D341Med (cell line): ENCODE results near the gene KRT7.
A peak's percentile ranks its signal among the peaks of the same experiment; 100 is the strongest.

Source experiments
- DNase-seq: peaks from one replicate; pipeline ENCODE4 v3.0.0; 2012; ENCODE audit warnings: low spot score

KRT7 gene

DNA sequence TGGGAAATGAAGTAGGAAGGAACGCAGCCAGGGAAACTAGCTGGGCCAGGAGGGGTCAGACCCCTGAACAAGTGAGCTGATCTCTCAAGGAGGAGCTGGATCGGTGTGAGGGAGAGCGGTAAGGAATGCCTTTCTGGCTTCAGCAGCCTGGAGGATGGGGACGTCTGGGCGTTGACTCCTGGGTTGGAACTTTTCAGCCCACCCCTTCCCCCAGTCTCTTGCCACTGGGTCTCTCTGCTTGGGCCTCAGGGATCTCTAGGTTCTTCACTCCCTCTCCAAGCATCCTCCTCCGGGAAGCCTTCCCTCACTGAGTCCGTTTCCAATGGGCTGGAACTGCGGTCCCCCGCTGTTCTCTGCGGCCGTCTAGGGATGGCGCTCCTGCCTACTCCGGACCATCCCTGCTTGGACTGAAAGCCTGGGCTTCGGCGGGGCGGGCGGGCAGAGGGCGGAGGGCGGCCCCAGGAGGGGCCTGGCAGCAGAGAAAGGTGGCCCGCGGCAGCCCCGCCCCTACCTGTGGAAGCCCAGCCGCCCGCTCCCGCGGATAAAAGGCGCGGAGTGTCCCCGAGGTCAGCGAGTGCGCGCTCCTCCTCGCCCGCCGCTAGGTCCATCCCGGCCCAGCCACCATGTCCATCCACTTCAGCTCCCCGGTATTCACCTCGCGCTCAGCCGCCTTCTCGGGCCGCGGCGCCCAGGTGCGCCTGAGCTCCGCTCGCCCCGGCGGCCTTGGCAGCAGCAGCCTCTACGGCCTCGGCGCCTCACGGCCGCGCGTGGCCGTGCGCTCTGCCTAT, at the start of gene KRT7:
TSS of gene KRT7 (plus strand) at position 570 of the 788 bp plus-strand sequence. CDS start at position 624, 54 bp downstream.
- DNase-seq = no peak

DNA sequence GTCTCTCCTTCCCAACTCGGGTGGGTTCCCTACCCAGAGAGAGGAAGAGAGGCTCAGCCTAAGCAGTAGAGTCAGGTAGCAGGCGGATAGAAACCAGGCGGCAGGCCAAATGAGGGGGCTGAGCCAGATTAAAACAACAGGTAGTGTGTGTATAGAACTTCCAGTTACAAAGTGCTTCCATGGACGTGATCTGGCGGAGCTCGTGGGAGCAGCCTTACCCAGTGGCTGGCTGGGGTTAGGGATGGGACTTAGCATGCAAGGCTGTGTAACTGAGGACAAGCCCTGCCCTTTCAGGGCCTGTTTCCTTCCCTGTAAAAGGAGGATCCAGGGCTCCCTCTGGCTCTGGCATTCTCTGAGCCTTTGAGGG, 49.5 kb upstream of the KRT7 start:
- DNase-seq = no peak

DNA sequence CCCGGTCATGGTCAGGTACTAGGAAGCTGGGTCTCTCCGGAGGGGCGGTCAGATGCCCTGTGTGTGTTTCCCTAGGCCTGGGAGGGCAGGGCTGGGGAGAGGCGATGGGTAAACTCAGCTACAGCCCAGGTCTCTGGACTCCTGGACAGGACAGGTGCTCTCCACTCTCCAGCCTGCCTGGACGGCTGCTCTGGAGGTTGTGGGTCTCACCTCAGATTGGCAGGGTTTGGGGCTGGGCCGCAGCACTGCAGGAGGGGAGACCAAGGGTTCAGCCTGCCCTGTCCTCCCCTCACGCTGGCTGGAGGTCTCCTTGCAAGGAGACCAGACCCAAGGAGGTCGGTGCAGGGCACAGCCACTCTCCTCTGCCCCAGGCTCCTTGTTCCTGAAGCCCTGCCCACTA, 49.1 kb upstream of the KRT7 start:
- no peak for DNase-seq

DNA sequence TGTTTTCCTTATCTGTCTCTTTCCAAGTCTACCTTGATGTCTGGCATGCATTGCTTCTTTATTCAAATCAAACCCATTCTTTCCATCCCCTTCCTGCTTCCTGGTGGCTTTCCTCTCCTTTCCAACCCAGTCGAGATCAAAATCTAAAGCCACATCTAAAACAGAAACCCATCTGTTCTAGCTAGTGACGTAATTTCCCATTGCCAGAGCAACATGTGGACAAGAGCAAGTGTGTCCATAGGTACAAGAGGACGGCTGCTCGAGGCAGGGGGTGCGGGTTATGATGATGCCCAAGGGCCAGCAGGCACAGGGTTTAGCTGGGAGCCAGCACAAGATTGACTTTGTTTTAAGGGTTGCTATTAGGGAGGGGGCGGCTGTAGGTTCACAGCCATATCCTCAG, 48.2 kb upstream of the KRT7 start:
- no peak for DNase-seq

DNA sequence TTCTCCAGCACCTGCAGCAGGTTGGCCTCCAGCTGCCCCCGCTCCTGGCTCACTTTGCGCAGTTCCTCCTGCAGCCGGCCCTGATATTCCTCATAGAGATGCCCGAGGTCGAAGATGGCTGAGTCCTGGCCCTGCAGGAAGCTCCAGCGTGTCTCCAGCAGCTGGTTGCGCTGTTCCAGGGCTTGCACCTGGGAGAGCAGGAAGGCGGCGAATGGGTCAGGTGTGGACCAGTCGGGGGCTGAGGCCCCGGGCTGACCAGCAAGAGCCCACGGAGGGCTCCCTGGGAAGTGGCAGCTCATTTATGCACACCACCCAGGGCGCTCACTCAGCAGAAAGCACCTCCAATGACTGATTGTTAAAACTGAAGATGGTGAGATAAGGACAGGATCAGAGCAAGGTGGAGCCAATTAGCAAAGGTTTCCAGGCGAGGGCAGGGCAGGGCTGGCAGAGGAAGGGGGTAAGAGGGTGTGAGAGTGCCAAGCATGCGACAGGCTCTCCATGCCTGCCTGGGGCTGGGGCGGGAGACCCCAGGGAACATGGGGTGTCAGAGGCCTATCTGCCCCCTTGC, 47.6 kb upstream of the KRT7 start:
- no peak for DNase-seq

DNA sequence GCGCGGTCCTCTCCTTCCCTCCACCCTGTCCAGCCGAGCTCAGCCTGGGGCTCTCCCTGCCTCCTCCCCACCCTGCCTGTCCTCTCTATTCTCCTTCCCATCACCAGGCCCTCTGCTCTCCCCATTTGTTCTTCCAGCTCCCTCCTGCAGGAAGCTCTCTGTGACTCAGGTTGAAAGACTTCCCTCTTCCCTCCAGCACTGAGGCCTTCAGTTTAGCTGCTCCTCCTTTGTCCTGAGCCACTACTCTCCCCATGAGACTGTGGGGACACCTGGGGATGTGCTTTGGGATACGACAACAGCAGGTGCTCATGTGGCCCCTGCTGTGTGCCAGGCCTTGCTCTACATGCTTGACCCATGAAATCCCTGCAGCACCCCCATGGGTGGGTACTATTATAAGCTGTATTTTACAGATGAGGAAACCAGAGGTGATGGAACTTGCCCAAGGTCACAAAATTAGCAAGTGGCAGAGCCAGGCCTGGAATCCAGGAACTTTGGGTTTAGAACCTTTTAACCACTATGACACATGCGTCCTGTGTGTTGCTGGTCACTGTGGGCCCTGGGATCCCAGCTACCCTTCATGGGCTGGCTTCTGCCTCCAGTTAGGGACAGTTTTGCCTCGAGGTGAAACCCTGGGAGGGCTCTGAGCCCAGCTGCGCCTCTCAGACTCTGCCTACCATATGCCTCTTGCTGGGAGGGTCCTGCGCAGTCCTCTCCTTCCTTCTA, 46.8 kb upstream of the KRT7 start:
- DNase-seq = no peak

DNA sequence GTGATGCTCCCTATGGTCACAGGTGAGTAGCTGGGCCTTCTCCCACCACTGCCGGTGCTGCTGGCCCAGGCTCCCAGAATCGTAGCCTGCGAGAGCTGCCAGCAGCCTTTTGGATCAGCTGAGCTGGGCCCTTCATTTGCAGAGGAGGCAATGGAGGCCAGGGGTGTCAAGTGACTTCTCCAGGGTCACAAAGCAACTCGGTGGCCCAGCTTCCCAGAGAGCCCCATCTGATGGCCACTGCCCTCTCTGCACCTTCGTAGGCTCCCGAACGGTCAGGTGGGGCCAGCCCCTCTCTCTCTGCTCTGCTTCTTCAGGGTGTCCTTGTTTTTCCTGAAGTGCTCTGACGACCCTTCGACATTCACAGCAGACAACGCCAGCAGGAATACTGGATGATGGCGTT, 45.8 kb upstream of the KRT7 start:
- DNase-seq = no peak

DNA sequence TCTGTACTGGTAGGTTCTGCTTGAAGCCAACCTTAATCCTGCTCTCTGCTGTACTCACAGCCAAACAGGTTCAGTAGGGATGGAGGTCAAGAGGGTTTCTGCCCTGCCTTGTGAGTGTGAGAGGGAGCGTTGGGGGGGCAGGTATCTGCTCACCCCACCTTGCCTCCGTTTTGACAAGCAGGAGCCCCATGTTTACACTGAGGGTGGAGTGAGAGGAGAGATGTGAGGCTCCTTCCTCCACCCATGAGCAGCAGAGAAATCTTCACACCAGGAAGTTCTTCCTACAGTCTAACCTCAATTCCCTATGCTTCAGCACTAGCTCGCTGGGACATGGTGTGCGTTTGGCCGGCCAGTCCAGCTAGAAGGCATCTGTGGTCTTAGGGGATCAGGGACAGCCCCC, 45.4 kb upstream of the KRT7 start:
- no peak for DNase-seq

DNA sequence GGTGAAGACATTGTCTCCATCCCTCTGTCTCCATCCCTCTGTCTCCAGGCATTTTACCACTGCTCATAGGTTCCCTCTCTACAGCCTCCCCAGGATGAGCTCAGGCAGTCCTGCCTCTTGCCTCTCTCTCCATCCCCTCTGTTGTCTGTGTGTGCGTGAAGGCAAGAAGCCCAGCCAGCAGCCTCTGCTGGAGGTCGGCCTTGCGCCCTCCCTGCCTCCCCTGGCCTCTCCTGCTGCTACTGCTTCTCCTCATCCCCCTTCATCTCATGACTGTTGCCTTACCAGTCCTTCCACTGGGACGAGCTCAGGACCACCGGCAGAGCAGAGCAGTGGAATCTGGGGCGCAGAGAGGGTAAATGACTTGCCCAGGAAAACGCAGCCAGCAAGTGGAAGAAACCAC, 44.4 kb upstream of the KRT7 start:
- no peak for DNase-seq

DNA sequence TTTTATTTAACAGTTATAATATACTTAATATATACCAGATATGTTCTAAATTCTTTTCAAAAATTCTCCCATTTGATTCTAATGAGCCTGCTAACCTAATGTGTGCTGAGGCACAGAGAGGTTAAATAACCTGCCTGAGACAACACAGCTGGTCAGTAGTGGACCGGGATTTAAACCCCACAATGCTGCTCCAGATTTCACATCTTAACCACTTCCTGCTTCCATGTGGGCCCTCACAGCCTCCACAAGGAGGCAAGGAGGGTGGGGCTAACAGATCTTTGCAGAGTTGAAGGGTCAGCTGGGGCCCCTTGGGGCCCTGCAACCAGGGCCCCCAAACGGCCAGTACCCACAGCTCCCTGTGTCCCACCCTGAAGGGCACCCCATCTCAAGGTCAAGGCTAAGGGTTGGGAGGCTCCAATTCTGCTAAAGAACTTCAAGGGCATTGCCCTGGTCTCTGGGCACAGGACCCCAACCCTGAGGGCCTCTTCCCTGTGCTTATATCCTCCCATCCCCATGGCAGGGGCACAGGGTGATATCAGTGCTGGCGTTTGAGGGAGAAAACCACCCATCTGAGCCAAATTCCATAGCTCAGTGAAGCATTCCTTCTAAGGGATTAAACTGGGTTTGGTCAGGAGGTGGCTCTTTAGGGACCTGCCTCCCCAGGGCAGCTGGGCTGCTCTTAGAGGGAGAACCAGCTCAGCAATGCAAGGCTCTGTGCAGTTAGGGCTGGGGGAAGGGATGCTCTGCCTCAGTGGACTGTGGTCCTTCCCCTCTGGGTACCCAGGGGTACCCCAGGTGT, 43.5 kb upstream of the KRT7 start:
- no peak for DNase-seq

DNA sequence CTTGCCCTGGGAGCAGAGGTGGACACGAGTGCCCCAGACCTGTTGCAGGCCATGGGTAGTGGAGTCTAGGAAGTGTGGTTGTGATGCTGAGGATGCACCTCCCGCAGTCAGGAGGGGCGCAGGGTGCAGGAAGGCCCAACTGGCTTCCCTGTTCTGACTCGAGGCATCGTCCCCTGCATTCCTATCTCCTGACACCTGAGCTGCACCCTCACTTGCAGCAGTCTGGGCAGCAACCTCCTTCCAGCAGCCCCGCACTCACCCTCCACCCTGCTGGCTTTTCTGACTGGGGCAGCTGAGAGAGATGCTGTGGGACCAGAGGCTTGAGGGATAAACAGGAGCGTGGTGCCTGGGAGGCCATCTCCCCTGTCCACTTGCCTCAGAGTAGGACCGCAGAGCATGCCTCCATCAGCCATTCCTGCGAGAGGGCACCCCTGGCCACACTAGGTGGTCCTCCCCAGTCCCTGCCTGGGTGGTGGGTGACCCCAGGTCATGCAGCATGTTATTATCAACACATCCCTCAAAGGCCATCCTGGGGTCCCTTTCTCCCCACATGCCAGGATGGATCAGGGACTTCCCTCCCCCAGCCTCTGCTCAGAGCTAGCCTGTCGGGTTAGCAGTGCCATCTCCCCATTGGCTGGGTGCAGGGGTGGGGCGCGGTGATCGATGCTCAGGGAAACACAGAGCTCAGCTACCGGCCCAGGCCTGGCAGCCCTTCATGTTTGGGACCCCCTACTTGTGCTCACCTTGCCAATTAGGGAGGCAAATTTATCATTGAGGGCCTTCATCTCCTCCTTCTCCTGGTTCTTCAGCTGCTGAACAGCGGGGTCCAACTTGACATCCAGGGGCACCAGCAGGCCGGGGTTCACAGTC, 41.9 kb upstream of the KRT7 start:
- DNase-seq = no peak

DNA sequence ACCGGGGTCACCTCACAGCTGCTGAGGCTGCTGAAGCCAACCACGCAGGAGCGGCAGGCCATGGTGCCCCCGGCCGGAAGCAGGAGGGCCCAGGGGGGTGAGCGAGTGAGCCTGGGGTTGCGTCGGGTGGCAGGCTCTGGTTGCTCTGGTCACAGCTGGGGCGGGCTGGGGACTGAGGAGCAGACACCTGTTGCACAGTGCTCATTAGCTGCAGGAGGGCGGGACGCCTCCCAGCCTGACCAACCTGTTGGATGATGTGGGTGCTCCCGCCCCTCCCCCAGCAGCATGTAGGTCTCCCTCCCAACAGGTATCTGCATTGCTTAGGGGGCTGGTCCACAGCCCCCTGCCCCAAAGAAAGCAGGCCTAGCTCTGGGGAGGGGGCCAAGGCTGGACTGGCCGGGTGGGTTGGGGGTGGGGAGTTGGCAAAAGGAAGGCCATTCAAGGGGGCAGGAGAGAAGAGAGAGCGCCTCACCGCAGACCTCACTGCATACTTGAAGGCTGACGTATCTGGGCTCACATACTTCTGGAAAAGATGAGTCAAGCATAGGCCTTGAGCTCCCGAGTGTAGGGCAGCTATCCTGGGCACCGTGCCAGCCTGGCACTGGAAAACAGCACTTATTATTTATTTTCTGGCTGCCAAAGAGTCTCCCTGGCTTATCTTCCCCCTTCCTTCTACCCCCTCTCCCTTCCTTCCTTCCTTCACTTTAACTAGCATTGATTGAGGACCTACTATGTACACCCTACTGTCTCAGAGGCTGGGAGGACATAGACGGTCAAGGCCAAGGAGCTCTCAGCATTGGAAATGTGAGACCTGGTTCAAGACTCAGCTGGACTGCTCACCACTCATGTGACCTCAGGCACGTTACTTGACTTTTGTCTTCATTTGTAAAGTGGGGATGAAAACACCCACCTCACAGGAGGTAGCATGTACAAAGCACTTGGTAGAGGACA, 40.9 kb upstream of the KRT7 start, which contains the start of gene KRT80:
TSS of gene KRT80 (minus strand) at position 174 of the 951 bp plus-strand sequence. CDS start at position 62, 112 bp downstream.
- DNase-seq = peak; percentile 49

DNA sequence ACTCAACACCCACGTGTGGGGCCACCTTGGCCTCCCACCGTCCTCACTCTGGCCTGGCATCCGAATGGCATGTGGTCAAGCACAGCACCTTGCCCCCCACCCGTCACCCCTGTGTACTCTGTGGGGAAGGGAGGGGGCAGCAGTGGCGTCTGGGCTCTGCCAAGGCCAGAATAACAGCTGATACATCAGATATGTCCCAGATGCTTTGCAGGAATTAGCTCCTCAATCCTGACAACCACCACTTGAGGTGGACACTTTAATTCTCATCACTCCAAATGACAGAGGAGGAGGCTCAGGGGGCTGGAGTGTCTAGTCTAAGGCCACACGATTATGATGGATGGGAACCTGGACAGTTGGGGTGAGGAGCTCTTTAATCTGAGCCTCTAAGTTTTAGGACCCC, 39.5 kb upstream of the KRT7 start:
- DNase-seq = no peak

DNA sequence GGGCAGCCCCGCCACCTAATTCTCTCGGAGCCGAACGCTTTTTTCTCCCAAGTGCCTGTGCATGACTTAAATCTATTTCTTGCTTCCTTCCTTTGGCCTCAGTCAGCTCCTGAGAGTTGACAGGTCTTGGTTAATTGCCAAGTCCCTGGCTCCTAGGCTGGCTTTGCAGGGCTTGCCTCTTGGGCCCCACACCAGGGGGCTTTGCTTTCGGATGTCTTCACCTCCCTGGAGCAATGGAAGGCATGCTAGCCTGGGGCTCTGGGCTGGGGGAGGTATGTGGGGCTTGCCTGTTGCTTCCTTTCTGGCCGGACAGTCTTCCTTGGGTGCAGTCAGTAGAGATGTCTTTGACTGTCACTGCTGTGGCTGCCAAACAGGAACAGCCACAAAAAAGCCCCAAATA, 39.1 kb upstream of the KRT7 start:
- DNase-seq = no peak

DNA sequence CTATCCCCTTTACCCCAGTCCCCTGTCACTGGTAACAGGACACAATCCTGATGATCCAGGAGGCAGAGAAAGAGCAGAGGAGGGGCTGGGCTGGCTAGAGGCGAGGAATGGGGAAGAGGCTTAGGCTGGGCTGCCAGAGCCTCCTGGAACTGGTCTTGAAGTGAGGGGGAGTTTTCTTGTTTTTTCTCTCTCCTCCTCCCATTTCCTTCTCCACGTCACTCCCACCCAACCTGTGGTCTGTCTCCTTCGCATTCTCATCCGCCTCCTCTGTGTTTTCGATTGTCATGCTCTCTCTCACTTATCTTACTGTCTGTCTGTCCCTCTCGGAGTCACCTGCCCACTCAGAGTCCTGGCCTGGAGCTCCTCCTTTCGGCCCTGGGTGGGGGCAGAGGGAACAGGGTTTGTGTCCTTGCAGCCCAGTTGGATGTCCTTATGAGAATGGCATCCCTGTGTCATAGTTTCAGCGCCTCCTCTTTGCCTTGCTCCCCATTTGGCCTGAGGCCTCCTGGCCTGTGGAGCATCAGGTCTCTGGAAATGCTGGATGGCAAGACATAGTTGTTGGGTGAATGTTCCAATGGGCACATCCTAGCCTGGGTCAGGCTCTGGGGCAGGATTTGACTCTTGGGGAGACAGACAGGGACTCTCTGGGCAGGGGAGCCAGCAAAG, 37.8 kb upstream of the KRT7 start:
- DNase-seq = no peak

DNA sequence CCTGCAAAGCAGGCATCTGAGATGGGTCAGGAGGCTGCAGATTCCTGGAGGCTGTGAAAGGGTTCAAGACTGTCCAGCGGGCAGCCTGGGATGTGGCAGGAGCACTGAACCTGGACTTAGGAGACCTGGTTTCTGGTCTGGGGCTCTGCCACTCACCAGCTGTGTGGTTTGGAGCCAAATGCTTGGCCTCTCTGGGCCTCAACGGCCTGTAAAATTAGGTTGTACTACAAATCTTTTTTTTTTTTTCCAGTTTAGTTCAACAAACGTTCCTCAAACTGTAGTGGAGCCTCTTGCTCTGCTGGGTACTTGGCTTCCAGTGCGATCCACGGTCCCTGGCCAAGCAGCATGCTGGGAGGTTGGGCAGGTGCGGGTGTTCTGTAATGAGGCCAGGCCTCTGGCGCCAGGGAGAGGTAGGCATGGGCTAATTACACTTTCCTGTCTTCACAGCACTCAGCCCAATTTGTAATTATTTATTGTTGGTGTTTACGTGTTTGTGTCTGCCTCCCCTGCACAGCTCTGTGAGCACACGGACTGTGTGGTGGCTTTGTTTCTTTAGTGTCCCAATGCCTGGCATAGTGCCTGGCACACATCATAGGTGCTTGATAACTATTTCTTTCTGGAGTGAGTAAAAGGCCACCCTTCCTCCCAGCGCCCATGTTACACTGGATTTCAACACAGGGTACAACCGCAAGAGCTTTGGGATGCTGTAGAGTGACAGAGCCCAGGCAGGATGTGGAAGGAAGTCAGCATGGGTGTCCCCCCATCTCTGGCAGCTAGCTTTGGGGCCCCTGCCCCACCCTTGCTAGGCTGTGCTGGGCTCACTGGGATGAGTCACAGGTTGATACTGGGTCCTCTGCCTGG, 35.4 kb upstream of the KRT7 start:
- no peak for DNase-seq

DNA sequence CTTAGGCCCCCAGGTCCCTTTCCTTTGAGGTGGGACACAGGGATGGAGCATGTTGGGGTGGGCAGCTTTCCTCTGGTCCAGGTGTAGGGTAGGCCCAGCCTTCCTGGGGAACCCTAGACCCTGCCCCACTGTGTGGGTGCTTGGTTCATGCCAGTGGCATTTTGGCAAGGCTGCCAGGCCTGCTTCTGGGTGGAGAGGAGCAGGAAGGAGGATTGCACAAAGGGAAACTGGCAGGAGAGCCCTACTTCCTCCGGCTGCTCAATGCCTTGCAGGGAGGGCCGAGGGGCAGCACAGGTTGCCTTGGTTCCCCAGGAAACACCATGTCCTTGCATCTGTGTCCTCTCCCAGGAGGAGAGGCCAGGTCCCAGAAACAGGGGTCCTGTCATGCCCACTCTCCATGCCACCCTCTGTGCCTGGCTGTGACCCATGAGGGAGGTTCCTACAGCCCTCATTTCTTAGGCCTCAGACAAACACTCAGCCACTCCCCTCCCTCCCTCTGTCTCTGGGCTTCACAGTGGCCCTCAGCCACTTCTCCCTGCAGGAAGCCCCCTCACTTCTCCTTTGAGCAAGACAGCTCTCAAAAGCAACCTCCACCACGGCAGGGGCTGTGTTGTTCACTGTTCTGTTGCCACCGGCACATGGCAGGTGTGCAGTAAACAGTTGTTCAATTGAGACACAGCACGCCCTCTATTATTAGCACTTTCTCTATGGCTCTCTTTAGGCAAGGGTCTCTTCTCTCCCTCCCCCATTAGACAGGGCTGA, 34.4 kb upstream of the KRT7 start:
- no peak for DNase-seq
